ENCODE measurements around the gene UGT1A9. TPM values are rescaled to one million over a fixed set of nuclear protein-coding genes. Genes with fewer than 3 reads are reported as not detected.
"Not testable (repeated sequence)": the region's sequence is repeated elsewhere in the genome, so short reads cannot be mapped to it uniquely, and the experiment has no call there.

UGT1A9 gene
- total RNA-seq, 1 donor from 2014 or later, result 1.3 TPM

DNA sequence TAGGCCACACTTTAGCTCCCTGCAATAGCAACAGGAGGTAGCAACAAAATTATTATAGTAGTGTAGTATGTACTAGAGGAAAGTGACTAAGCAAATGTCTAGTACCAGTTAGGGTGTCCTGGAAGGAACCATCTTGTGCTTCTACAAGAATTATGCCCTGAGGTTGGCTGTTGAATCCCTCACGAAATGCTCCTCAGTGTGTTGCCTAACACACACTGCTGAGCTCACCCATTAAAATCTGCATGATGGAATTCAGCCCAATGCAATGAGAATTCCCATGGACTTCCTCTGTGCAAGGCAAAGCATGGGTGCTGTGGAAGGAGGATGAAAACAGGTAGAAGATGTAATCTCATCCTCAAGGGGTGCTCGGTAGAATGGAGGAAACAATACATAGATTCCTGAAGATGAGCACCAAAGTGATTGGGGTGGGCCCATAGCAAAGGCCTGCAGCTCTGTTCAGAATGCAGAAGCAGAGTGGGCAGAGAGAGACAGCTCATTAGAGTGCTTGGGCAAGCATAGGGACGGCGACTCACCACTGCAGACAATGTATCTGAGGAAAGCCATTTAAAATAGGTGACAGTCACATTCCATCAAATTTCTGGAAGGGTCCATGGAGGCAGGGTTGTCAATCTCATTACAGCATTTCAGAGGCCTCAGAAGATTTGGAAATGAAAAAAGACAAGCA lies 8.8 kb downstream of the UGT1A9 start:
- DNase-seq (ENCODE audit: low spot score), result no peak

GRCh38 chr2:233681521-233682099 lies 9.9 kb downstream of the UGT1A9 start, which contains the start of gene UGT1A7:
UGT1A7 (plus strand) TSS chr2:233681901; CDS start chr2:233681938, 37 bp downstream.
- DNase-seq (ENCODE audit: low spot score), result no peak

- DNase-seq (ENCODE audit: low spot score), result no peak
Measured at GRCh38 chr2:233684640-233685039, 12.9 kb downstream of the UGT1A9 start.

DNA sequence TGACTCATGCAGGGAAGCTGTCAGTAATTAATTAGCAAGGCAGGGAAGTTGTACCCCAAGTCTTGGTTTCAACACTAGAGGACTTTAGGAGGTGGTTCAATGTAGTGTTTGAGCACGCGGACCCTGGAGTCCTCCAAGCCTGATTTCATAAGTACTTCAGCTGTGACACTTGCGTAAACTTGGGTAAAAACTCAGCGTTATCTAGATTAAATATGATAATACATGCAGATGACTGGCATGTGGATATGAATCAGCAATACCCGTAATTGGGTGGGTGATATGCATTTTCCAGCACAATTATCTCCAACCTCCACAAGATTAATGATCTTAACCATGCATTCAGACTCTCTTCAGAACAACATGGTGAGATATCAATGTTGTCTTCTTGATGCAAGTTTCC lies 15.2 kb downstream of the UGT1A9 start:
- DNase-seq (ENCODE audit: low spot score), result no peak

DNA sequence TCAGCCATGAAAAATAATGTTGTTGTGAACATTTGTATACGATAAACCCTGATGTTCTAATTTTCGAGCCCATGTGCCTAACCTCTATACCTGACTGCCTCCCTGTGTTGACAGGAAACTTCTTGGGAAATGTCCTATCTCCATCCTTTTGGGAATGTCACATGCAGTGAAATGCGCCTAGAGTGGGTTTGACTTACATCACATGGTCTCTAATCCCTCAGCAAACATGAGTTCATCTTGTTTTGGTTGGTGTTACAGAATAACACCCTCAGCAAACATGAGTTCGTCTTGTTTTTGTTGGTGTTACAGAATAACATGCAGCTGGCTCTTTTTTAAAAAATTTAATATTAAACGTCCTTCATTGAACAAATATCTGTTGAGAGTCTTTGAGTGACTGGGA lies 16.6 kb downstream of the UGT1A9 start:
- no peak for DNase-seq (ENCODE audit: low spot score)

- DNase-seq (ENCODE audit: low spot score), result no peak
Measured at GRCh38 chr2:233689031-233689430, 17.3 kb downstream of the UGT1A9 start.

DNA sequence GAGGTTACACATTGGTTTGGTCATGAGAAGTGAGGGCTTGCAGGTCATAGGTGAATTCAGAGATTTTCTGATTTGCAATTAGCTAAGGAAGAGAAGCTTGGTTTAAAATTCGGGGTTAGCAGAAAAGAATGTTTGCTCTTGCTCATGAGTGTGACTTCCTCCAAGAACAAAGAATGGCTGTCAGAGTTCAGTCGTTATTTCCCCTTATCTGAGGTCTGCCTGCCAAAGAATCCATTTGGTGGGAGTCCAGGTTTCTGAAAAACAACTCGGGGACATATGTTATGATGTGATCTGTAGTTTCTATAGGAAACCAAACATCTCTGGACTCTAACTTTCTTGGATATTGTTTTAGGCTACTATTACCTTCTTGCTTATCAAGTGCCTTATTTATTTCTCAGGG lies 17.8 kb downstream of the UGT1A9 start:
- DNase-seq (ENCODE audit: low spot score), result no peak

GRCh38 chr2:233690444-233690843 lies 18.7 kb downstream of the UGT1A9 start:
- peak; percentile 45 for DNase-seq (ENCODE audit: low spot score)

DNA sequence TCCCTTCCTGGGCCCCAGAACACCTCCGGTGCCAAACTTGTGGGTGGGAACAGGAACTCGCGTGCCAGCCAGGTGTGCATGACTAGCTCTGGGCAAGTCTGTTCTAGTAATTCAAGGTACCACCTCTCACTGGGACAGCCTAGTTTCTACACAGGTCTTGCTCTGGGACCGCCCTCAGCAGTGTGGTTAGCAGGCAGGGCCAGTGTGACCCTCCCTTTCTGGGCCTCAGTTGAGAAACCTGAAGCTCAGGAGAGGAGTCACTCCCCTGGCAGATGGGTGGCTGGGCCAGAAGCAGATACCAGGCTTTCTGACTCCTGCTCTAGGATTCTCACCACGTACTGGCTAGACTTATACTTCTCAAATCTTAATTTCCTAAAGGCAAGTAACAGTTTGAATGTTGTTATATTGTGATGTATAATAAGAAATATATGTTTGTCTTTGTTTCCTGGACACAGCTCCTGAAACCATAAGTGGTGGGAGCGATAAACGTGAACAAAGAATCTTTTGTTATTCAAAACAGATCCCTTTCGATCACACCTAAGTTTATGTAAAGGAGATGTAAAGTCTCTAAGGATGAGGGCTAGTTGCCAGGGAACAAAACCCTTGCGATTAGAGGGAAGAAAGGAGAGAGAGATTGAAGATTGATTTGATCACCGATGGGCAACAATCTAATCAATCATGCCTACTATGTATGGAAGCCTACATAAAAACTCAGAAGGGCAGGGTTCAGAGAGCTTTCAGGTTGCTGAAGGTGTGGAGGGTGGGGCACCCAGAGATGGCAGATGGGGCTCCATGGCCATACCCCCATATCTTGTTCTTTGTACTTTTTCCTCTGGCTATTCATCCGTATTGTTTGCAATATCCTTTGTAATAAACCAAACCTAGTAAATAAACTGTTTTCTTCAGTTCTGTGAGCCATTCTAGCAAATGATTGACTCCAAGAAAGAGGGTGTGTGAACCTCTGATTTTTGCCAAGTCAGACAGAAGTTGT lies 20.0 kb downstream of the UGT1A9 start:
- no peak for DNase-seq (ENCODE audit: low spot score)

- no peak for DNase-seq (ENCODE audit: low spot score)
Measured at GRCh38 chr2:233692648-233693047, 20.9 kb downstream of the UGT1A9 start, which contains the start of gene UGT1A6. UGT1A6 (plus strand) TSS chr2:233692890; CDS start chr2:233693005, 115 bp downstream.

- DNase-seq (ENCODE audit: low spot score), result no peak
Measured at GRCh38 chr2:233693963-233694362, 22.3 kb downstream of the UGT1A9 start.

DNA sequence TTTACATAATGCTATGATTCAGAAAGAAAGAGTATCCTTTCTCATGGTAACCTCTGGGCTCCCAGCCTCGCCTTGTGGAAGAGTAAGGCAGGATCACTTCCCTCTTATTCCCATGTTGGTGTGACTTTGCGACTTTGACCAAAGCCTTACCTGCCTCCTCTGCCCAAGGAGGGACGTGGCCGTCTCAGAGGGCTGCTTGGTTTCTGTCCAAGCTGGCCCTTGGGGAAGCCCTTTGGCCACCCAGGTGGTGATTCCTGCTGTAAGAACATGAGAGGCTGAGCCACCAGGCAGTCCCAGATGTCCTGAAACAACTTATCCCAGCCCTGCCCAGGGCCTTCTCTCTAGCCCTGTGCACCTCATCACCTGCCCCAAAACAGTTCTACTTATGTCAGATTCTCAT lies 27.0 kb downstream of the UGT1A9 start:
- no peak for DNase-seq (ENCODE audit: low spot score)

- DNase-seq (ENCODE audit: low spot score), result no peak
Measured at GRCh38 chr2:233699424-233700027, 27.8 kb downstream of the UGT1A9 start.

- peak; percentile 64 for DNase-seq (ENCODE audit: low spot score)
Measured at GRCh38 chr2:233700028-233700635, 28.4 kb downstream of the UGT1A9 start.

DNA sequence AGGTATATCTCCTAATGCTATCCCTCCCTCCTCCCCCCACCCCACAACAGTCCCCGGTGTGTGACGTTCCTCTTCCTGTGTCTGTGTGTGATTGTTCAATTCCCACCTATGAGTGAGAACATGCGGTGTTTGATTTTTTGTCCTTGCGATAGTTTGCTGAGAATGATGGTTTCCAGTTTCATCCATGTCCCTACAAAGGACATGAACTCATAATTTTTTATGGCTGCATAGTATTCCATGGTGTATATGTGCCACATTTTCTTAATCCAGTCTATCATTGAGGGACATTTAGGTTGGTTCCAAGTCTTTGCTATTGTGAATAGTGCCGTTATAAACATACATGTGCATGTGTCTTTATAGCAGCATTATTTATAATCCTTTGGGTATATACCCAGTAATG lies 29.1 kb downstream of the UGT1A9 start:
- not testable (repeated sequence) for DNase-seq (ENCODE audit: low spot score)

DNA sequence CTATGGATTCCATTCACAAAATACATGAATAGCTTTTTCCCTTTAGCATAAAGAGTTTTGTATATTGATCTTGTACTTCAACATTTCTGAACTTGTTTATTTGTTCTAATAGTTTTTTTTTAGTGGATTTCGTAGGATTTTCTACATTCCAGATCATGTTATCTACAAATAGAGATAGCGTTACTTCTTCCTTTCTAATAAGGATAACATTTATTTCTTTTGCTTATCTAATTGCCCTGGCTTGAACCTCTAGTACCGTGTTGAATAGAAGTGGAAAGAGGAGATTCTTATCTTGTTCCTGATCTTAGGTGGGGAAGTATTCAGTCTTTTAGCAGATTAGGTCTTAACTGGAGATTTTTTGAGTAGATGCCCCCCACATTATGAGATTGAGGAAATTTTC lies 30.5 kb downstream of the UGT1A9 start:
- DNase-seq (ENCODE audit: low spot score), result no peak

DNA sequence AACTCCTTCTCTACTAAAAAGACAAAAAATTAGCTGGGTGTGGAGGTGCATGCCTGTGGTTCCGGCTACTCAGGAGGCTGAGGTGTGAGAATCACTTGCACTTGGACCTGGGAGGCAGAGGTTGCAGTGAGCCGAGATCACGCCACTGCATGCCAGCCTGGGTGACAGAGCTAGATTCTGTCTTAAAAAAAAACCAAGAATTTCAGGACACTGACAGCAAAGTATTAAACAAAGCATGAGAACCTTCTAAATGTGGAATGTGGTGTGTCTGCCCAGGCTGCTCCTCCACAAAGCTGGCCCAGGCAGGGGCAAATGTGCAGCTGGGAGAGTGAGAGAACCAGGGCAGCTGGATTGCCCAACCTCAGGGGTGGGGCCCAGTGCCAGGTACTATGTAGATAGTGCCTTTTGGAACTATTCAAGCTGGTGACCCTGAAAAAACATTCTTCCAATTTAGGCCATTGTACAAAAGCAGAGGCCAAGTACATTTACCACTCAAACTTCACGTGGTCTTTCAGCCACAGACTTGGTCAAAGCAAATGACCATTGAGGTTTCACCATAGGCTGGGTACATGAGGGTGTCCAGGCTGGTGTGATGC lies 34.3 kb downstream of the UGT1A9 start:
- peak; percentile 75 for DNase-seq (ENCODE audit: low spot score)

GRCh38 chr2:233706720-233707119 lies 35.0 kb downstream of the UGT1A9 start:
- no peak for DNase-seq (ENCODE audit: low spot score)

- no peak for DNase-seq (ENCODE audit: low spot score)
Measured at GRCh38 chr2:233707940-233708644, 36.4 kb downstream of the UGT1A9 start.

GRCh38 chr2:233708942-233709341 lies 37.2 kb downstream of the UGT1A9 start:
- DNase-seq (ENCODE audit: low spot score), result no peak

Data from mucosa of gallbladder (tissue), 1 donor.